K562 (cell line): ENCODE measurements around the gene KCTD13. TPM values are rescaled to one million over a fixed set of nuclear protein-coding genes. Genes with fewer than 3 reads are reported as not detected.

Experiments
- ASH1L ChIP-seq: fragments of 450-650 bp; IDR thresholded peaks from 2 replicates; pipeline ENCODE4 v1.6.1; 2018; ENCODE audit warnings: borderline replicate concordance, mild to moderate bottlenecking, low read depth; ENCODE audit not compliant: partially characterized antibody
- CBFB ChIP-seq: sonication (generic); formaldehyde crosslinking; IDR thresholded peaks from 2 replicates; pipeline ENCODE4 v1.4.0; 2020; ENCODE audit warnings: mild to moderate bottlenecking, missing genetic modification reagents
- CBX1 ChIP-seq: sonication (generic); IDR thresholded peaks from 2 replicates; pipeline ENCODE4 v1.6.1; 2016; ENCODE audit warnings: antibody characterized with exemption, low read depth, mild to moderate bottlenecking
- ETS2 ChIP-seq: IDR thresholded peaks from 2 replicates; pipeline ENCODE4 v1.6.1; 2016; ENCODE audit warnings: borderline replicate concordance, missing genetic modification characterization, mild to moderate bottlenecking, moderate library complexity, missing compliant biosample characterization; ENCODE audit not compliant: poor library complexity, severe bottlenecking
- FOXK2 ChIP-seq, 2 experiments: fragments of 450-650 bp; IDR thresholded peaks in 1 of 2; conservative IDR thresholded peaks in 1 of 2; 2 replicates each; pipeline ENCODE4 v1.6.1; 2016; ENCODE audit warnings: low read depth in 2 of 2, mild to moderate bottlenecking in 1 of 2
- HBP1 ChIP-seq: fragments of 450-650 bp; formaldehyde crosslinking; IDR thresholded peaks from 2 replicates; pipeline ENCODE4 v1.4.0; 2022; ENCODE audit warnings: missing genetic modification characterization
- MCM7 ChIP-seq, 2 experiments: fragments of 450-650 bp; IDR thresholded peaks; 2 replicates each; pipeline ENCODE4 v1.6.1; 2016 to 2018
- NR2F6 ChIP-seq: fragments of 450-650 bp; formaldehyde crosslinking; IDR thresholded peaks from 2 replicates; pipeline ENCODE4 v1.4.0; 2020; ENCODE audit warnings: mild to moderate bottlenecking
- NR3C1 ChIP-seq: sonication (generic); formaldehyde crosslinking; IDR thresholded peaks from 2 replicates; pipeline ENCODE4 v1.8.1; 2022; ENCODE audit warnings: missing genetic modification reagents
- PHF8 ChIP-seq: fragments of 200-600 bp; sonication (generic); IDR thresholded peaks from 2 replicates; pipeline ENCODE4 v1.6.1; 2012; ENCODE audit warnings: mixed run types, mild to moderate bottlenecking, inconsistent platforms, low read length, moderate library complexity, borderline replicate concordance
- PHTF2 ChIP-seq: fragments of 250-450 bp; sonication (Bioruptor Pico); IDR thresholded peaks from 2 replicates; pipeline ENCODE4 v1.5.0; 2021; ENCODE audit warnings: mild to moderate bottlenecking
- POLR2AphosphoS2 ChIP-seq: IDR thresholded peaks from 2 replicates; pipeline ENCODE4 v1.6.1; 2012; ENCODE audit warnings: low read length, improper control_type of control experiment
- POU5F1 ChIP-seq: fragments of 150-350 bp; IDR thresholded peaks from 2 replicates; pipeline ENCODE4 v1.6.1; 2014; ENCODE audit warnings: borderline replicate concordance, low read length, low read depth, mild to moderate bottlenecking; ENCODE audit not compliant: partially characterized antibody
- SAFB ChIP-seq: fragments of 200-400 bp; formaldehyde crosslinking; IDR thresholded peaks from 2 replicates; pipeline ENCODE4 v1.6.1; 2017; ENCODE audit warnings: low read depth, low read length, borderline replicate concordance
- XRCC5 ChIP-seq: fragments of 200-400 bp; formaldehyde crosslinking; IDR thresholded peaks from 2 replicates; pipeline ENCODE4 v1.6.1; 2017; ENCODE audit warnings: low read depth, mild to moderate bottlenecking, low read length
- ZBTB26 ChIP-seq: fragments of 450-650 bp; formaldehyde crosslinking; IDR thresholded peaks from 2 replicates; pipeline ENCODE4 v1.4.0; 2022; ENCODE audit warnings: missing genetic modification characterization
- ZFPM2 ChIP-seq: fragments of 250-450 bp; sonication (Bioruptor Pico); IDR thresholded peaks from 2 replicates; pipeline ENCODE4 v1.5.1; 2022; ENCODE audit warnings: mild to moderate bottlenecking
- ZNF12 ChIP-seq: sonication (generic); formaldehyde crosslinking; IDR thresholded peaks from 2 replicates; pipeline ENCODE4 v1.4.0; 2020; ENCODE audit warnings: mild to moderate bottlenecking, missing genetic modification reagents
- ZNF324 ChIP-seq: fragments of 250-450 bp; sonication (Bioruptor Pico); IDR thresholded peaks from 2 replicates; pipeline ENCODE4 v1.4.0; 2020; ENCODE audit warnings: mild to moderate bottlenecking
- polyA plus RNA-seq, 8 experiments: library from polyadenylated mRNA; depleted of rRNA in 4 of 8; stranded (reverse) in 5 of 8; unstranded in 3 of 8; fragments of >200 nt; fragmentation: Nextera tagmentation in 2 of 8; fragmentation: Illumina TruSeq in 1 of 8; extraction: Ambion mirVana in 2 of 8; extraction: Trizol in 1 of 8; gene quantifications; 2 replicates each; pipeline versions ENCODE4 v1.2.1 to v1.2.3, GENCODE V29; 2011 to 2014; ENCODE audit warnings: inconsistent platforms in 1 of 8, missing spikeins in 1 of 8
- total RNA-seq, 7 experiments: library from RNA; depleted of rRNA in 6 of 7; stranded (reverse); fragments of >200 nt in 6 of 7; fragmentation: Illumina TruSeq in 2 of 7; extraction: Trizol in 2 of 7; gene quantifications; 2 replicates each; pipeline versions ENCODE4 v1.2.1 to v1.2.3, GENCODE V29; 2011 to 2021; ENCODE audit warnings: low replicate concordance in 1 of 7
- TF ChIP-seq, protein P1 (sequence below), 2 experiments: fragments of 450-650 bp; IDR thresholded peaks; 2 replicates each; pipeline ENCODE4 v1.6.1; 2016
- TF ChIP-seq, protein P2 (sequence below), 2 experiments: fragments of 150-350 bp in 1 of 2; IDR thresholded peaks; 2 replicates each; pipeline ENCODE4 v1.6.1; 2012 to 2016; ENCODE audit warnings: low read depth in 2 of 2, low read length in 2 of 2, mild to moderate bottlenecking in 1 of 2, moderate library complexity in 1 of 2

The KCTD13 gene
- total and polyA plus RNA-seq, 9 of the 15 experiments (the other 6 are each of a cell fraction or from before 2014, with no cell fraction given) = 1.0 to 20.6 (median 9.8) TPM

- peak; percentile 94 for TF ChIP-seq ASH1L
- TF ChIP-seq, protein P1, sequence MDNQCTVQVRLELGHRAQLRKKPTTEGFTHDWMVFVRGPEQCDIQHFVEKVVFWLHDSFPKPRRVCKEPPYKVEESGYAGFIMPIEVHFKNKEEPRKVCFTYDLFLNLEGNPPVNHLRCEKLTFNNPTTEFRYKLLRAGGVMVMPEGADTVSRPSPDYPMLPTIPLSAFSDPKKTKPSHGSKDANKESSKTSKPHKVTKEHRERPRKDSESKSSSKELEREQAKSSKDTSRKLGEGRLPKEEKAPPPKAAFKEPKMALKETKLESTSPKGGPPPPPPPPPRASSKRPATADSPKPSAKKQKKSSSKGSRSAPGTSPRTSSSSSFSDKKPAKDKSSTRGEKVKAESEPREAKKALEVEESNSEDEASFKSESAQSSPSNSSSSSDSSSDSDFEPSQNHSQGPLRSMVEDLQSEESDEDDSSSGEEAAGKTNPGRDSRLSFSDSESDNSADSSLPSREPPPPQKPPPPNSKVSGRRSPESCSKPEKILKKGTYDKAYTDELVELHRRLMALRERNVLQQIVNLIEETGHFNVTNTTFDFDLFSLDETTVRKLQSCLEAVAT (IDR thresholded peaks at IDR 0.05) = no peak
- no peak for TF ChIP-seq ZFPM2 (CRISPR knock-in tag)
- TF ChIP-seq NR3C1 (CRISPR knock-in tag) = no peak
- TF ChIP-seq CBFB (CRISPR knock-in tag) = no peak
- TF ChIP-seq ETS2 (tag) = no peak
- TF ChIP-seq PHTF2 = no peak
- no peak for TF ChIP-seq HBP1 (CRISPR knock-in tag)
- TF ChIP-seq ZBTB26 (CRISPR knock-in tag) = no peak
- no peak for TF ChIP-seq SAFB
- TF ChIP-seq PHF8 = peak; percentile 60; the same call in 1 of the 2 replicates
- no peak for TF ChIP-seq POLR2AphosphoS2
- TF ChIP-seq POU5F1 = peak; percentile 33
- TF ChIP-seq ZNF324 (CRISPR knock-in tag) = no peak
- 0 out of 4 replicates have a peak, but pooled peaks of 1 of the 2 experiments have one; percentile 52 for TF ChIP-seq MCM7 (IDR thresholded peaks at IDR 0.05)
- peak; percentile 97; the same call in 1 of the 2 replicates for TF ChIP-seq XRCC5
- TF ChIP-seq, protein P2, sequence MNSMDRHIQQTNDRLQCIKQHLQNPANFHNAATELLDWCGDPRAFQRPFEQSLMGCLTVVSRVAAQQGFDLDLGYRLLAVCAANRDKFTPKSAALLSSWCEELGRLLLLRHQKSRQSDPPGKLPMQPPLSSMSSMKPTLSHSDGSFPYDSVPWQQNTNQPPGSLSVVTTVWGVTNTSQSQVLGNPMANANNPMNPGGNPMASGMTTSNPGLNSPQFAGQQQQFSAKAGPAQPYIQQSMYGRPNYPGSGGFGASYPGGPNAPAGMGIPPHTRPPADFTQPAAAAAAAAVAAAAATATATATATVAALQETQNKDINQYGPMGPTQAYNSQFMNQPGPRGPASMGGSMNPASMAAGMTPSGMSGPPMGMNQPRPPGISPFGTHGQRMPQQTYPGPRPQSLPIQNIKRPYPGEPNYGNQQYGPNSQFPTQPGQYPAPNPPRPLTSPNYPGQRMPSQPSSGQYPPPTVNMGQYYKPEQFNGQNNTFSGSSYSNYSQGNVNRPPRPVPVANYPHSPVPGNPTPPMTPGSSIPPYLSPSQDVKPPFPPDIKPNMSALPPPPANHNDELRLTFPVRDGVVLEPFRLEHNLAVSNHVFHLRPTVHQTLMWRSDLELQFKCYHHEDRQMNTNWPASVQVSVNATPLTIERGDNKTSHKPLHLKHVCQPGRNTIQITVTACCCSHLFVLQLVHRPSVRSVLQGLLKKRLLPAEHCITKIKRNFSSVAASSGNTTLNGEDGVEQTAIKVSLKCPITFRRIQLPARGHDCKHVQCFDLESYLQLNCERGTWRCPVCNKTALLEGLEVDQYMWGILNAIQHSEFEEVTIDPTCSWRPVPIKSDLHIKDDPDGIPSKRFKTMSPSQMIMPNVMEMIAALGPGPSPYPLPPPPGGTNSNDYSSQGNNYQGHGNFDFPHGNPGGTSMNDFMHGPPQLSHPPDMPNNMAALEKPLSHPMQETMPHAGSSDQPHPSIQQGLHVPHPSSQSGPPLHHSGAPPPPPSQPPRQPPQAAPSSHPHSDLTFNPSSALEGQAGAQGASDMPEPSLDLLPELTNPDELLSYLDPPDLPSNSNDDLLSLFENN (IDR thresholded peaks at IDR 0.05; ENCODE audit: low read depth in 2 of 2, low read length in 2 of 2) = no peak
- peak in 1 of 2 experiments; percentile 100; a peak in 3 of 4 replicates for TF ChIP-seq FOXK2 (conservative IDR thresholded peaks at IDR 0.05 in 1 of 2, IDR thresholded peaks at IDR 0.05 in 1 of 2; ENCODE audit: low read depth in 2 of 2)
- no peak for TF ChIP-seq ZNF12 (CRISPR knock-in tag)
- TF ChIP-seq NR2F6 = no peak
- no peak for TF ChIP-seq CBX1
Measured at GRCh38 chr16:29862884-29863668, 63.0 kb downstream of the KCTD13 start, which contains the start of gene CDIPT (continued).
